ENCODE results near the gene NRIP2. TPM values are rescaled to one million over a fixed set of nuclear protein-coding genes. Genes with fewer than 3 reads are reported as not detected.

The NRIP2 gene
- total and polyA plus RNA-seq, 2 experiments from 2014 or later = 0.66 TPM; not detected in 1

DNA sequence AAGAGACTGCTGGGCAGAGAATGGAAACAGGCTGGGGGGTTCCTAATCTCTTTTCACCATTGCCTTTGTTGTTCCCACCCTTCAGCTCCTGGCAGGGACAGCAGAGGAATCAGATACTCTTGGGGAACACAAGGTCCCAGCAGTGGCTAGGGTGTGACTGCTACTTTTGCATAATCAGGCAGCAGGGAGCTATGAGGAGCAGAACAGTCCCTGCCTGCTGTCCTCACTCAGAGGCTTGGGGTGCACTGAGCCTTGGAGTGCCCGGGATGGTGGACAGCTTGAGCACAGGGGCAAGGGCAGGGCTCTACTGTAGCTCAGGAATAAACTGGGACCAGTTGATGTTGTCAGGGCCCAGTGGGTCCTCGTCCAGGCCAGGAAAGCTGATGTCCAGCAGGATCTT, 23.5 kb upstream of the NRIP2 start (continued):
- TF ChIP-seq, protein P1, sequence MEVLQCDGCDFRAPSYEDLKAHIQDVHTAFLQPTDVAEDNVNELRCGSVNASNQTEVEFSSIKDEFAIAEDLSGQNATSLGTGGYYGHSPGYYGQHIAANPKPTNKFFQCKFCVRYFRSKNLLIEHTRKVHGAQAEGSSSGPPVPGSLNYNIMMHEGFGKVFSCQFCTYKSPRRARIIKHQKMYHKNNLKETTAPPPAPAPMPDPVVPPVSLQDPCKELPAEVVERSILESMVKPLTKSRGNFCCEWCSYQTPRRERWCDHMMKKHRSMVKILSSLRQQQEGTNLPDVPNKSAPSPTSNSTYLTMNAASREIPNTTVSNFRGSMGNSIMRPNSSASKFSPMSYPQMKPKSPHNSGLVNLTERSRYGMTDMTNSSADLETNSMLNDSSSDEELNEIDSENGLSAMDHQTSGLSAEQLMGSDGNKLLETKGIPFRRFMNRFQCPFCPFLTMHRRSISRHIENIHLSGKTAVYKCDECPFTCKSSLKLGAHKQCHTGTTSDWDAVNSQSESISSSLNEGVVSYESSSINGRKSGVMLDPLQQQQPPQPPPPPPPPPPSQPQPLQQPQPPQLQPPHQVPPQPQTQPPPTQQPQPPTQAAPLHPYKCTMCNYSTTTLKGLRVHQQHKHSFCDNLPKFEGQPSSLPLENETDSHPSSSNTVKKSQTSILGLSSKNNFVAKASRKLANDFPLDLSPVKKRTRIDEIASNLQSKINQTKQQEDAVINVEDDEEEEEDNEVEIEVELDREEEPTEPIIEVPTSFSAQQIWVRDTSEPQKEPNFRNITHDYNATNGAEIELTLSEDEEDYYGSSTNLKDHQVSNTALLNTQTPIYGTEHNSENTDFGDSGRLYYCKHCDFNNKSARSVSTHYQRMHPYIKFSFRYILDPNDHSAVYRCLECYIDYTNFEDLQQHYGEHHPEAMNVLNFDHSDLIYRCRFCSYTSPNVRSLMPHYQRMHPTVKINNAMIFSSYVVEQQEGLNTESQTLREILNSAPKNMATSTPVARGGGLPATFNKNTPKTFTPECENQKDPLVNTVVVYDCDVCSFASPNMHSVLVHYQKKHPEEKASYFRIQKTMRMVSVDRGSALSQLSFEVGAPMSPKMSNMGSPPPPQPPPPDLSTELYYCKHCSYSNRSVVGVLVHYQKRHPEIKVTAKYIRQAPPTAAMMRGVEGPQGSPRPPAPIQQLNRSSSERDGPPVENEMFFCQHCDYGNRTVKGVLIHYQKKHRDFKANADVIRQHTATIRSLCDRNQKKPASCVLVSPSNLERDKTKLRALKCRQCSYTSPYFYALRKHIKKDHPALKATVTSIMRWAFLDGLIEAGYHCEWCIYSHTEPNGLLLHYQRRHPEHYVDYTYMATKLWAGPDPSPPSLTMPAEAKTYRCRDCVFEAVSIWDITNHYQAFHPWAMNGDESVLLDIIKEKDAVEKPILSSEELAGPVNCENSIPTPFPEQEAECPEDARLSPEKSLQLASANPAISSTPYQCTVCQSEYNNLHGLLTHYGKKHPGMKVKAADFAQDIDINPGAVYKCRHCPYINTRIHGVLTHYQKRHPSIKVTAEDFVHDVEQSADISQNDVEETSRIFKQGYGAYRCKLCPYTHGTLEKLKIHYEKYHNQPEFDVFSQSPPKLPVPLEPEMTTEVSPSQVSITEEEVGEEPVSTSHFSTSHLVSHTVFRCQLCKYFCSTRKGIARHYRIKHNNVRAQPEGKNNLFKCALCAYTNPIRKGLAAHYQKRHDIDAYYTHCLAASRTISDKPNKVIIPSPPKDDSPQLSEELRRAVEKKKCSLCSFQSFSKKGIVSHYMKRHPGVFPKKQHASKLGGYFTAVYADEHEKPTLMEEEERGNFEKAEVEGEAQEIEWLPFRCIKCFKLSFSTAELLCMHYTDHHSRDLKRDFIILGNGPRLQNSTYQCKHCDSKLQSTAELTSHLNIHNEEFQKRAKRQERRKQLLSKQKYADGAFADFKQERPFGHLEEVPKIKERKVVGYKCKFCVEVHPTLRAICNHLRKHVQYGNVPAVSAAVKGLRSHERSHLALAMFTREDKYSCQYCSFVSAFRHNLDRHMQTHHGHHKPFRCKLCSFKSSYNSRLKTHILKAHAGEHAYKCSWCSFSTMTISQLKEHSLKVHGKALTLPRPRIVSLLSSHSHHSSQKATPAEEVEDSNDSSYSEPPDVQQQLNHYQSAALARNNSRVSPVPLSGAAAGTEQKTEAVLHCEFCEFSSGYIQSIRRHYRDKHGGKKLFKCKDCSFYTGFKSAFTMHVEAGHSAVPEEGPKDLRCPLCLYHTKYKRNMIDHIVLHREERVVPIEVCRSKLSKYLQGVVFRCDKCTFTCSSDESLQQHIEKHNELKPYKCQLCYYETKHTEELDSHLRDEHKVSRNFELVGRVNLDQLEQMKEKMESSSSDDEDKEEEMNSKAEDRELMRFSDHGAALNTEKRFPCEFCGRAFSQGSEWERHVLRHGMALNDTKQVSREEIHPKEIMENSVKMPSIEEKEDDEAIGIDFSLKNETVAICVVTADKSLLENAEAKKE (CRISPR knock-in tag; IDR thresholded peaks at IDR 0.05) = no peak

DNA sequence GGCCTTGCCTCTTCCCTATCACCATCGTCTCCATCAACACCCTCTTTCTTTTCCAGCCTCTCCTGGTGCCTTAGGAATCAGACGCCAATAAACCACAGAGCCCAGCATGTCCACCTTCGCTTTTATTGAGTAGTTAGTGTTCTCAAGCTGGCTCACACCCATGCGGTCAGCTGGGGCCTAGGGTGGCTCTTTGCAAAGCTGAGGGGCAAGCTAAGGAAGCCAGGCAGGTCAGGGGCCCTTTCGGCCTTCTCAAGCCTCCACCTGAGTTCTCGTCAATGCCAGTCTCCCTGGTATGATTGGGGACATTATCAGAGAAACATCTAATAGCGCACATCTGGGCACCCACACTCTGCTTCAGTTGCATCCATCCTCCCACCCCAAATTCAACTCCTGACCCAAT, 22.7 kb upstream of the NRIP2 start:
- H3K27ac ChIP-seq (ENCODE audit: low read depth) = no peak overlapping the region
- no peak for DNase-seq (ENCODE audit: low spot score)
- TF ChIP-seq, protein P1 (CRISPR knock-in tag; IDR thresholded peaks at IDR 0.05) = no peak
- TF ChIP-seq EZH2 (IDR thresholded peaks at IDR 0.05; ENCODE audit: low read depth, unreplicated experiment) = no peak
- no peak for TF ChIP-seq NANOG (IDR thresholded peaks at IDR 0.05; ENCODE audit: borderline replicate concordance)
- no peak for TF ChIP-seq JUNB (IDR thresholded peaks at IDR 0.05; ENCODE audit: unreplicated experiment)
- TF ChIP-seq STAT1 (IDR thresholded peaks at IDR 0.05; ENCODE audit: unreplicated experiment) = no peak
- no peak for TF ChIP-seq CREB1 (CRISPR knock-in tag; IDR thresholded peaks at IDR 0.05; ENCODE audit: low read depth)
- TF ChIP-seq, protein P2, sequence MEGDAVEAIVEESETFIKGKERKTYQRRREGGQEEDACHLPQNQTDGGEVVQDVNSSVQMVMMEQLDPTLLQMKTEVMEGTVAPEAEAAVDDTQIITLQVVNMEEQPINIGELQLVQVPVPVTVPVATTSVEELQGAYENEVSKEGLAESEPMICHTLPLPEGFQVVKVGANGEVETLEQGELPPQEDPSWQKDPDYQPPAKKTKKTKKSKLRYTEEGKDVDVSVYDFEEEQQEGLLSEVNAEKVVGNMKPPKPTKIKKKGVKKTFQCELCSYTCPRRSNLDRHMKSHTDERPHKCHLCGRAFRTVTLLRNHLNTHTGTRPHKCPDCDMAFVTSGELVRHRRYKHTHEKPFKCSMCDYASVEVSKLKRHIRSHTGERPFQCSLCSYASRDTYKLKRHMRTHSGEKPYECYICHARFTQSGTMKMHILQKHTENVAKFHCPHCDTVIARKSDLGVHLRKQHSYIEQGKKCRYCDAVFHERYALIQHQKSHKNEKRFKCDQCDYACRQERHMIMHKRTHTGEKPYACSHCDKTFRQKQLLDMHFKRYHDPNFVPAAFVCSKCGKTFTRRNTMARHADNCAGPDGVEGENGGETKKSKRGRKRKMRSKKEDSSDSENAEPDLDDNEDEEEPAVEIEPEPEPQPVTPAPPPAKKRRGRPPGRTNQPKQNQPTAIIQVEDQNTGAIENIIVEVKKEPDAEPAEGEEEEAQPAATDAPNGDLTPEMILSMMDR (conservative IDR thresholded peaks at IDR 0.05; ENCODE audit: low read depth in 2 of 2) = no peak
- TF ChIP-seq POLR2AphosphoS5 (IDR thresholded peaks at IDR 0.05; ENCODE audit: low read depth) = no peak

More for the DNA sequence above, 22.7 kb upstream of the NRIP2 start:
- H2AFZ ChIP-seq = no peak overlapping the region
- Mint-ChIP-seq H3K4me1 (peaks cover 18% of the 10 kb centered on the region), H3K9me3 (no peaks in the 10 kb centered on the region), H3K36me3 (ENCODE audit: low read depth) (peaks cover 44% of the 10 kb centered on the region), H3K27ac (no peak overlapping the region; the same call in 1 of the 2 replicates), H3K27me3 (ENCODE audit: insufficient read depth, low read depth, poor library complexity) (peaks cover 26% of the 10 kb centered on the region), H3K4me3 (no peak overlapping the region)
- no peak overlapping the region for H3K4me3 ChIP-seq
- no peak for ATAC-seq
- peaks cover 8% of the 10 kb centered on the region; the same call in 1 of the 2 replicates for H3K4me1 ChIP-seq (ENCODE audit: insufficient read depth)
- 0 out of 2 replicates have a peak, but pooled peaks cover 7% of the 10 kb centered on the region for H3F3A ChIP-seq (replicated peaks; ENCODE audit: low read depth)
- no peaks in the 10 kb centered on the region for H3K9me2 ChIP-seq (ENCODE audit: insufficient read depth)
- no peaks in the 10 kb centered on the region for H3K27me3 ChIP-seq (ENCODE audit: insufficient read depth)
- peaks cover 22% of the 10 kb centered on the region for H3K36me3 ChIP-seq (ENCODE audit: insufficient read depth)
- no peak overlapping the region for H3K4me2 ChIP-seq
- peaks cover 9% of the 10 kb centered on the region; the same call in 1 of the 2 replicates for H4K20me1 ChIP-seq (replicated peaks; ENCODE audit: insufficient read depth)
- H3K79me2 ChIP-seq (replicated peaks; ENCODE audit: insufficient read depth) = no peaks in the 10 kb centered on the region

All from GM23338 (cell line).